Osteoblast (primary cell): ENCODE results near the gene PRKAR1B. TPM values are rescaled to one million over a fixed set of nuclear protein-coding genes. Genes with fewer than 3 reads are reported as not detected.

Experiments
- DNase-seq: peaks from one replicate; pipeline ENCODE4 v3.0.0; 2011; ENCODE audit warnings: low spot score, mixed read lengths; ENCODE audit not compliant: insufficient read length; ENCODE audit errors: missing footprints
- H2AFZ ChIP-seq: 2 replicates; pipeline ENCODE4 v1.6.0; 2011; ENCODE audit warnings: mild to moderate bottlenecking, low read length
- H3K27ac ChIP-seq: 2 replicates; pipeline ENCODE4 v1.5.1; 2011; ENCODE audit warnings: mild to moderate bottlenecking, low read depth, low read length, moderate library complexity
- H3K27me3 ChIP-seq: 2 replicates; pipeline ENCODE4 v1.6.0; 2012; ENCODE audit warnings: mild to moderate bottlenecking, control low read depth, inconsistent platforms, low read length, moderate library complexity; ENCODE audit not compliant: insufficient read depth
- H3K36me3 ChIP-seq: 2 replicates; pipeline ENCODE4 v1.5.1; 2011; ENCODE audit warnings: mild to moderate bottlenecking, low read length, control low read depth, moderate library complexity; ENCODE audit not compliant: insufficient read depth
- H3K4me1 ChIP-seq: 2 replicates; pipeline ENCODE4 v1.5.1; 2011; ENCODE audit warnings: mild to moderate bottlenecking, low read length, control low read depth, moderate library complexity; ENCODE audit not compliant: insufficient read depth
- H3K4me2 ChIP-seq: 2 replicates; pipeline ENCODE4 v1.6.0; 2011; ENCODE audit warnings: mild to moderate bottlenecking, low read length; ENCODE audit not compliant: insufficient read depth
- H3K4me3 ChIP-seq: fragments of 200-600 bp; sonication (generic); 3 replicates; pipeline ENCODE4 v1.5.1; 2012; ENCODE audit warnings: mild to moderate bottlenecking, low read length, inconsistent platforms; ENCODE audit not compliant: insufficient read depth
- H3K79me2 ChIP-seq: 2 replicates; pipeline ENCODE4 v1.6.0; 2012; ENCODE audit warnings: mild to moderate bottlenecking, low read length, control low read depth, inconsistent platforms; ENCODE audit not compliant: insufficient read depth
- H3K9me3 ChIP-seq: 2 replicates; pipeline ENCODE4 v1.5.1; 2011; ENCODE audit warnings: low read depth, low read length, control low read depth
- H4K20me1 ChIP-seq: 2 replicates; pipeline ENCODE4 v1.6.0; 2012; ENCODE audit warnings: mild to moderate bottlenecking, low read length, control low read depth; ENCODE audit not compliant: insufficient read depth
- CTCF ChIP-seq: IDR thresholded peaks from 2 replicates; pipeline ENCODE4 v1.5.1; 2011; ENCODE audit warnings: mild to moderate bottlenecking, low read depth, low read length, moderate library complexity; ENCODE audit errors: extremely low read depth
- total RNA-seq: library from RNA; depleted of rRNA; stranded (reverse); fragments of >200 nt; gene quantifications from 2 replicates; pipeline ENCODE4 v1.2.3, GENCODE V29; 2012

The PRKAR1B gene
- total RNA-seq, 1 donor, result 6.5 TPM

GRCh38 chr7:710161-710560 is 16.9 kb downstream of the PRKAR1B start:
- no peaks in the 10 kb centered on the region for H3K9me3 ChIP-seq
- H3K79me2 ChIP-seq, result no peaks in the 10 kb centered on the region
- H3K4me3 ChIP-seq, result no peak overlapping the region
- H2AFZ ChIP-seq, result no peak overlapping the region
- no peaks in the 10 kb centered on the region for H3K36me3 ChIP-seq
- H4K20me1 ChIP-seq, result no peaks in the 10 kb centered on the region
- H3K4me1 ChIP-seq, result no peaks in the 10 kb centered on the region
- peaks cover 3% of the 10 kb centered on the region for H3K27me3 ChIP-seq
- no peak overlapping the region for H3K27ac ChIP-seq
- DNase-seq, result no peak
- H3K4me2 ChIP-seq, result no peak overlapping the region
- TF ChIP-seq CTCF, result no peak

GRCh38 chr7:707296-708000 is 19.6 kb downstream of the PRKAR1B start:
- Histone ChIP-seq H4K20me1 (no peaks in the 10 kb centered on the region), H3K36me3 (no peaks in the 10 kb centered on the region), H3K9me3 (no peaks in the 10 kb centered on the region), H3K79me2 (no peaks in the 10 kb centered on the region), H3K27ac (no peak overlapping the region), H3K4me1 (no peaks in the 10 kb centered on the region), H3K4me3 (no peak overlapping the region), H3K4me2 (no peak overlapping the region), H2AFZ (no peak overlapping the region), H3K27me3 (no peaks in the 10 kb centered on the region)
- TF ChIP-seq CTCF, result no peak
- no peak for DNase-seq

GRCh38 chr7:706721-707120 is 20.4 kb downstream of the PRKAR1B start:
- Histone ChIP-seq H3K9me3 (no peaks in the 10 kb centered on the region), H2AFZ (no peak overlapping the region), H3K27ac (no peak overlapping the region), H3K36me3 (no peaks in the 10 kb centered on the region), H3K27me3 (no peaks in the 10 kb centered on the region), H4K20me1 (no peaks in the 10 kb centered on the region), H3K79me2 (no peaks in the 10 kb centered on the region), H3K4me3 (no peak overlapping the region), H3K4me1 (no peaks in the 10 kb centered on the region), H3K4me2 (no peak overlapping the region)
- no peak for DNase-seq
- TF ChIP-seq CTCF, result no peak

- Histone ChIP-seq H3K4me3 (no peak overlapping the region), H3K27ac (no peak overlapping the region), H2AFZ (no peak overlapping the region), H3K79me2 (no peaks in the 10 kb centered on the region), H4K20me1 (no peaks in the 10 kb centered on the region), H3K27me3 (no peaks in the 10 kb centered on the region), H3K4me2 (no peak overlapping the region), H3K4me1 (no peaks in the 10 kb centered on the region), H3K36me3 (no peaks in the 10 kb centered on the region), H3K9me3 (no peaks in the 10 kb centered on the region)
- DNase-seq, result no peak
- no peak for TF ChIP-seq CTCF
Observed at GRCh38 chr7:703049-703448, 24.0 kb downstream of the PRKAR1B start.
